Loucy (cell line): ENCODE results near the gene PLEKHG4B.
"Not testable (repeated sequence)": the region's sequence is repeated elsewhere in the genome, so short reads cannot be mapped to it uniquely, and the experiment has no call there.

Experiments used
- H2AFZ ChIP-seq: fragments of 200-600 bp; sonication (generic); 2 replicates; pipeline ENCODE4 v1.6.0; 2016; ENCODE audit warnings: antibody characterized with exemption, mild to moderate bottlenecking, low read length, moderate library complexity
- H3F3A ChIP-seq: fragments of 200-600 bp; 2 replicates; pipeline ENCODE4 v1.6.0; 2016; ENCODE audit warnings: antibody characterized with exemption, low read depth, mild to moderate bottlenecking
- H3K27me3 ChIP-seq: fragments of 200-600 bp; sonication (generic); 2 replicates; pipeline ENCODE4 v1.6.1; 2014; ENCODE audit warnings: low read length, mild to moderate bottlenecking; ENCODE audit not compliant: insufficient read depth, poor library complexity, severe bottlenecking
- H3K36me3 ChIP-seq: fragments of 200-600 bp; sonication (generic); 2 replicates; pipeline ENCODE4 v1.6.1; 2016; ENCODE audit warnings: low read length; ENCODE audit not compliant: insufficient read depth
- H3K4me1 ChIP-seq: fragments of 200-600 bp; sonication (generic); 2 replicates; pipeline ENCODE4 v1.5.1; 2014; ENCODE audit warnings: low read length, mild to moderate bottlenecking; ENCODE audit not compliant: insufficient read depth, poor library complexity, severe bottlenecking
- H3K4me2 ChIP-seq: fragments of 200-600 bp; sonication (generic); 2 replicates; pipeline ENCODE4 v1.6.0; 2014; ENCODE audit warnings: antibody characterized with exemption, low read length, low read depth, mild to moderate bottlenecking; ENCODE audit not compliant: poor library complexity, severe bottlenecking
- H3K4me3 ChIP-seq: fragments of 200-600 bp; sonication (generic); 2 replicates; pipeline ENCODE4 v1.5.1; 2014; ENCODE audit warnings: low read length, mild to moderate bottlenecking, mixed read lengths; ENCODE audit not compliant: poor library complexity, severe bottlenecking
- H3K79me2 ChIP-seq: fragments of 200-600 bp; sonication (generic); 2 replicates; pipeline ENCODE4 v1.6.1; 2014; ENCODE audit warnings: low read length; ENCODE audit not compliant: insufficient read depth
- H3K9ac ChIP-seq: fragments of 200-600 bp; sonication (generic); 2 replicates; pipeline ENCODE4 v1.6.0; 2014; ENCODE audit warnings: mild to moderate bottlenecking, low read depth, low read length, moderate library complexity; ENCODE audit not compliant: poor library complexity, severe bottlenecking
- H3K9me2 ChIP-seq: fragments of 200-600 bp; sonication (generic); replicated peaks from 2 replicates; pipeline ENCODE4 v1.6.1; 2016; ENCODE audit warnings: low read depth, low read length, mixed read lengths
- H3K9me3 ChIP-seq: fragments of 200-600 bp; sonication (generic); 2 replicates; pipeline ENCODE4 v1.6.1; 2014; ENCODE audit warnings: mild to moderate bottlenecking, antibody characterized with exemption, low read length, low read depth; ENCODE audit not compliant: insufficient read depth
- H4K20me1 ChIP-seq: fragments of 200-600 bp; sonication (generic); 2 replicates; pipeline ENCODE4 v1.6.0; 2014; ENCODE audit warnings: antibody characterized with exemption, low read length, mild to moderate bottlenecking; ENCODE audit not compliant: insufficient read depth, poor library complexity, severe bottlenecking
- CTCF ChIP-seq: fragments of 200-600 bp; sonication (generic); conservative IDR thresholded peaks from 2 replicates; pipeline ENCODE4 v1.5.1; 2014; ENCODE audit warnings: mild to moderate bottlenecking, antibody characterized with exemption, low read length
- EZH2phosphoT487 ChIP-seq: fragments of 200-600 bp; IDR thresholded peaks from 2 replicates; pipeline ENCODE4 v1.6.1; 2018; ENCODE audit warnings: antibody characterized with exemption, mild to moderate bottlenecking, moderate library complexity, borderline replicate concordance

Gene PLEKHG4B

GRCh38 chr5:234450-234849, 142.5 kb downstream of the PLEKHG4B start:
- Histone ChIP-seq H3K4me1 (no peaks in the 10 kb centered on the region), H2AFZ (no peak overlapping the region), H3K9me3 (no peaks in the 10 kb centered on the region), H3K9me2 (no peaks in the 10 kb centered on the region), H4K20me1 (peaks cover 17% of the 10 kb centered on the region), H3K27me3 (no peaks in the 10 kb centered on the region), H3K9ac (no peak overlapping the region), H3K4me2 (no peak overlapping the region), H3K79me2 (peaks cover 27% of the 10 kb centered on the region), H3K4me3 (no peak overlapping the region), H3K36me3 (peaks cover 91% of the 10 kb centered on the region; the same call in 1 of the 2 replicates), H3F3A (no peaks in the 10 kb centered on the region)
- TF ChIP-seq EZH2phosphoT487 (no peak), CTCF (no peak)

GRCh38 chr5:235527-235926, 143.6 kb downstream of the PLEKHG4B start:
- H3K4me3 ChIP-seq, H4K20me1 ChIP-seq, H3K4me1 ChIP-seq, H3K27me3 ChIP-seq, H3K4me2 ChIP-seq, H2AFZ ChIP-seq, H3K9ac ChIP-seq, H3F3A ChIP-seq, H3K9me3 ChIP-seq, H3K9me2 ChIP-seq: not testable (repeated sequence)
- Histone ChIP-seq H3K36me3 (peaks cover 90% of the 10 kb centered on the region), H3K79me2 (peaks cover 21% of the 10 kb centered on the region)

DNA sequence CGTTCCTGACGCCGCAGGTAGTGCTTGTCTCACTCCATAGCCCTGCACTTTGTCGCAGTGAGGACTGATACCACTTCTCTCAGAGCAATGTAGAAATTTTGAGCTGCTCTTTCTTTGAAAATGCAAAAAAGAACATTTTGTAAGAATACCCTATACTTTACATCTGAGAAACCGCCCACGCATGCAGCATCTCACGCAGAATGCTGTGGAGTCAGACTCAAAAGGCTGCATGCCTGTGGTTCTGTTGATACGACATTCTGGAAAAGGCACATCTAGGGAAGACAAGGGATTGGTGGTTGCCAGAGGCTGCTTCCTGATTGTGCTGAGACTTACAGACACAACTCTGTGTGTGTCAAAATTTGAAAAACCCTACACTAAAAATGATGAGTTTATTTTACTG, 146.0 kb downstream of the PLEKHG4B start:
- peaks cover 90% of the 10 kb centered on the region for H3K36me3 ChIP-seq
- H3K9ac ChIP-seq, H3K79me2 ChIP-seq, H3K4me1 ChIP-seq, H4K20me1 ChIP-seq, H3F3A ChIP-seq, H3K4me2 ChIP-seq, H3K9me2 ChIP-seq, H2AFZ ChIP-seq, H3K9me3 ChIP-seq, H3K4me3 ChIP-seq, H3K27me3 ChIP-seq: not testable (repeated sequence)
